T-helper 2 cell treated with Interferon-gamma antibody and Interleukin-4, amounts not matched to agents 5 μg/mL and 100 μg/mL, for 36 hours (primary cell): ENCODE measurements around the gene MAP1S.
"Not testable (repeated sequence)": the region's sequence is repeated elsewhere in the genome, so short reads cannot be mapped to it uniquely, and the experiment has no call there.

Source experiments
- DNase-seq: peaks from one replicate; pipeline ENCODE4 v3.0.0; 2021; ENCODE audit warnings: low spot score
- H3K27ac Mint-ChIP-seq: one replicate; pipeline ENCODE4 v1.8.0; 2021; ENCODE audit warnings: mild to moderate bottlenecking, mixed read lengths
- H3K27me3 Mint-ChIP-seq: one replicate; pipeline ENCODE4 v1.8.0; 2021; ENCODE audit warnings: low read depth, mixed read lengths
- H3K36me3 Mint-ChIP-seq: one replicate; pipeline ENCODE4 v1.8.0; 2021; ENCODE audit warnings: low read depth, mixed read lengths
- H3K4me1 Mint-ChIP-seq: one replicate; pipeline ENCODE4 v1.8.0; 2021; ENCODE audit warnings: low read depth, mixed read lengths
- H3K4me3 Mint-ChIP-seq: one replicate; pipeline ENCODE4 v1.8.0; 2022; ENCODE audit warnings: mild to moderate bottlenecking, moderate library complexity, mixed read lengths
- H3K9me3 Mint-ChIP-seq: one replicate; pipeline ENCODE4 v1.8.0; 2021; ENCODE audit warnings: mixed read lengths

MAP1S gene

GRCh38 chr19:17775245-17775927, 56.1 kb downstream of the MAP1S start:
- no peak for DNase-seq
- Mint-ChIP-seq H3K4me1 (peaks cover 8% of the 10 kb centered on the region), H3K27me3 (no peaks in the 10 kb centered on the region), H3K4me3 (no peak overlapping the region), H3K9me3 (no peaks in the 10 kb centered on the region), H3K36me3 (peaks cover 44% of the 10 kb centered on the region), H3K27ac (no peak overlapping the region)

- no peaks in the 10 kb centered on the region for H3K9me3 Mint-ChIP-seq
- H3K36me3 Mint-ChIP-seq: peaks cover 39% of the 10 kb centered on the region
- no peak for DNase-seq
- H3K4me3 Mint-ChIP-seq: no peak overlapping the region
- H3K27ac Mint-ChIP-seq: no peak overlapping the region
- H3K4me1 Mint-ChIP-seq: peaks cover 8% of the 10 kb centered on the region
- H3K27me3 Mint-ChIP-seq: no peaks in the 10 kb centered on the region
Measured at GRCh38 chr19:17775991-17776803, 56.9 kb downstream of the MAP1S start.

- H3K27ac Mint-ChIP-seq, H3K27me3 Mint-ChIP-seq: not testable (repeated sequence)
Measured at GRCh38 chr19:17777840-17778239, 58.6 kb downstream of the MAP1S start.

GRCh38 chr19:17778251-17778967, 59.1 kb downstream of the MAP1S start:
- no peaks in the 10 kb centered on the region for H3K27me3 Mint-ChIP-seq
- H3K4me3 Mint-ChIP-seq: no peak overlapping the region
- H3K27ac Mint-ChIP-seq: no peak overlapping the region
- DNase-seq: peak; percentile 15
- peaks cover 8% of the 10 kb centered on the region for H3K4me1 Mint-ChIP-seq
- no peaks in the 10 kb centered on the region for H3K9me3 Mint-ChIP-seq
- peaks cover 30% of the 10 kb centered on the region for H3K36me3 Mint-ChIP-seq

More at GRCh38 chr19:17777840-17778239, 58.6 kb downstream of the MAP1S start:
- peaks cover 36% of the 10 kb centered on the region for H3K36me3 Mint-ChIP-seq
- H3K9me3 Mint-ChIP-seq, H3K4me3 Mint-ChIP-seq, DNase-seq, H3K4me1 Mint-ChIP-seq: not testable (repeated sequence)

GRCh38 chr19:17778968-17779929, 60.0 kb downstream of the MAP1S start:
- no peaks in the 10 kb centered on the region for H3K9me3 Mint-ChIP-seq
- H3K27ac Mint-ChIP-seq: peak overlapping the region; percentile 23
- H3K27me3 Mint-ChIP-seq: no peaks in the 10 kb centered on the region
- H3K36me3 Mint-ChIP-seq: peaks cover 30% of the 10 kb centered on the region
- H3K4me3 Mint-ChIP-seq: no peak overlapping the region
- no peak for DNase-seq
- peaks cover 9% of the 10 kb centered on the region for H3K4me1 Mint-ChIP-seq

- H3K9me3 Mint-ChIP-seq: no peaks in the 10 kb centered on the region
- no peak overlapping the region for H3K27ac Mint-ChIP-seq
- DNase-seq: no peak
- peaks cover 26% of the 10 kb centered on the region for H3K36me3 Mint-ChIP-seq
- H3K4me3 Mint-ChIP-seq: no peak overlapping the region
- no peaks in the 10 kb centered on the region for H3K27me3 Mint-ChIP-seq
- H3K4me1 Mint-ChIP-seq: peaks cover 8% of the 10 kb centered on the region
Measured at GRCh38 chr19:17780781-17781180, 61.5 kb downstream of the MAP1S start.

GRCh38 chr19:17783721-17784120, 64.4 kb downstream of the MAP1S start:
- H3K27ac Mint-ChIP-seq, H3K9me3 Mint-ChIP-seq, H3K4me3 Mint-ChIP-seq, DNase-seq, H3K4me1 Mint-ChIP-seq, H3K27me3 Mint-ChIP-seq: not testable (repeated sequence)
- peaks cover 29% of the 10 kb centered on the region for H3K36me3 Mint-ChIP-seq
